ENCODE data around the gene WDR6.

The WDR6 gene

GRCh38 chr3:49032646-49033304 lies 25.6 kb downstream of the WDR6 start:
- WGBS: 90% methylated on average over 6 of the region's 6 CpGs
- Histone ChIP-seq H3K23ac (ENCODE audit: low read length in 2 of 2) (no peak overlapping the region), H3K36me3 (ENCODE audit: control insufficient read depth in 1 of 2, insufficient read depth in 2 of 2, low read depth in 1 of 2, low read length in 2 of 2) (peaks cover 63 to 74% of the 10 kb centered on the region in 2 experiments), H2BK5ac (ENCODE audit: low read depth, low read length, poor library complexity, severe bottlenecking) (no peak overlapping the region), H3K79me1 (replicated peaks; ENCODE audit: low read length, poor library complexity, severe bottlenecking) (peaks cover 33% of the 10 kb centered on the region), H2AK5ac (ENCODE audit: low read length, severe bottlenecking) (no peak overlapping the region), H3K18ac (ENCODE audit: low read depth in 1 of 2, low read length in 2 of 2) (no peak overlapping the region), H2AFZ (ENCODE audit: low read depth, low read length) (no peak overlapping the region), H4K91ac (ENCODE audit: low read length) (no peak overlapping the region), H2BK12ac (ENCODE audit: low read length in 2 of 2) (no peak overlapping the region), H3K4me1 (ENCODE audit: control insufficient read depth, insufficient read depth, low read depth, low read length) (peaks cover 11% of the 10 kb centered on the region), H3K4me3 (ENCODE audit: insufficient read depth in 1 of 2, low read depth in 1 of 2, low read length in 2 of 2) (no peak overlapping the region), H2BK15ac (ENCODE audit: low read depth, poor library complexity, severe bottlenecking) (no peak overlapping the region), H3K27ac (ENCODE audit: low read length, poor library complexity, severe bottlenecking) (no peak overlapping the region), H4K8ac (ENCODE audit: low read length) (no peak overlapping the region), H3K27me3 (ENCODE audit: control insufficient read depth in 1 of 2, insufficient read depth in 1 of 2, low read length in 2 of 2) (no peaks in the 10 kb centered on the region), H3K4ac (ENCODE audit: low read depth in 1 of 2, low read length in 2 of 2) (no peak overlapping the region), H3K4me2 (ENCODE audit: low read length, poor library complexity, severe bottlenecking) (no peak overlapping the region), H3K14ac (ENCODE audit: low read length in 2 of 2) (no peak overlapping the region), H3K9me3 (ENCODE audit: control insufficient read depth, low read length) (no peaks in the 10 kb centered on the region), H2BK120ac (ENCODE audit: low read depth, low read length) (no peak overlapping the region), H3K9ac (ENCODE audit: low read length) (no peak overlapping the region)
- no peak for DNase-seq

- Histone ChIP-seq H2AK5ac (ENCODE audit: low read length, severe bottlenecking) (no peak overlapping the region), H3K27ac (ENCODE audit: low read length, poor library complexity, severe bottlenecking) (no peak overlapping the region), H3K14ac (ENCODE audit: low read length in 2 of 2) (no peak overlapping the region), H3K23ac (ENCODE audit: low read length in 2 of 2) (no peak overlapping the region), H3K18ac (ENCODE audit: low read depth in 1 of 2, low read length in 2 of 2) (no peak overlapping the region), H3K9me3 (ENCODE audit: control insufficient read depth, low read length) (no peaks in the 10 kb centered on the region), H3K4me3 (ENCODE audit: insufficient read depth in 1 of 2, low read depth in 1 of 2, low read length in 2 of 2) (no peak overlapping the region), H3K4ac (ENCODE audit: low read depth in 1 of 2, low read length in 2 of 2) (no peak overlapping the region), H4K91ac (ENCODE audit: low read length) (no peak overlapping the region), H4K8ac (ENCODE audit: low read length) (no peak overlapping the region), H2BK5ac (ENCODE audit: low read depth, low read length, poor library complexity, severe bottlenecking) (no peak overlapping the region), H2BK15ac (ENCODE audit: low read depth, poor library complexity, severe bottlenecking) (no peak overlapping the region), H3K4me1 (ENCODE audit: control insufficient read depth, insufficient read depth, low read depth, low read length) (peaks cover 3% of the 10 kb centered on the region), H3K9ac (ENCODE audit: low read length) (no peak overlapping the region), H2BK12ac (ENCODE audit: low read length in 2 of 2) (no peak overlapping the region), H3K27me3 (ENCODE audit: control insufficient read depth in 1 of 2, insufficient read depth in 1 of 2, low read length in 2 of 2) (no peaks in the 10 kb centered on the region), H3K79me1 (replicated peaks; ENCODE audit: low read length, poor library complexity, severe bottlenecking) (peaks cover 27% of the 10 kb centered on the region), H3K4me2 (ENCODE audit: low read length, poor library complexity, severe bottlenecking) (no peak overlapping the region), H3K36me3 (ENCODE audit: control insufficient read depth in 1 of 2, insufficient read depth in 2 of 2, low read depth in 1 of 2, low read length in 2 of 2) (peaks cover 52 to 68% of the 10 kb centered on the region in 2 experiments), H2AFZ (ENCODE audit: low read depth, low read length) (no peak overlapping the region), H2BK120ac (ENCODE audit: low read depth, low read length) (no peak overlapping the region)
- 98% methylated on average over 2 of the region's 2 CpGs for whole genome bisulfite sequencing
- no peak for DNase-seq
Observed at GRCh38 chr3:49034650-49035049, 27.5 kb downstream of the WDR6 start.

- Histone ChIP-seq H3K14ac (ENCODE audit: low read length in 2 of 2) (no peak overlapping the region), H2BK12ac (ENCODE audit: low read length in 2 of 2) (no peak overlapping the region), H3K18ac (ENCODE audit: low read depth in 1 of 2, low read length in 2 of 2) (no peak overlapping the region), H4K8ac (ENCODE audit: low read length) (no peak overlapping the region), H3K23ac (ENCODE audit: low read length in 2 of 2) (no peak overlapping the region), H3K79me1 (replicated peaks; ENCODE audit: low read length, poor library complexity, severe bottlenecking) (peaks cover 27% of the 10 kb centered on the region), H3K9ac (ENCODE audit: low read length) (no peak overlapping the region), H2BK120ac (ENCODE audit: low read depth, low read length) (no peak overlapping the region), H3K4ac (ENCODE audit: low read depth in 1 of 2, low read length in 2 of 2) (no peak overlapping the region), H3K4me1 (ENCODE audit: control insufficient read depth, insufficient read depth, low read depth, low read length) (peaks cover 3% of the 10 kb centered on the region), H3K4me2 (ENCODE audit: low read length, poor library complexity, severe bottlenecking) (no peak overlapping the region), H3K36me3 (ENCODE audit: control insufficient read depth in 1 of 2, insufficient read depth in 2 of 2, low read depth in 1 of 2, low read length in 2 of 2) (peaks cover 50 to 66% of the 10 kb centered on the region in 2 experiments), H3K9me3 (ENCODE audit: control insufficient read depth, low read length) (no peaks in the 10 kb centered on the region), H2AK5ac (ENCODE audit: low read length, severe bottlenecking) (no peak overlapping the region), H4K91ac (ENCODE audit: low read length) (no peak overlapping the region), H2AFZ (ENCODE audit: low read depth, low read length) (no peak overlapping the region), H2BK15ac (ENCODE audit: low read depth, poor library complexity, severe bottlenecking) (no peak overlapping the region), H3K27me3 (ENCODE audit: control insufficient read depth in 1 of 2, insufficient read depth in 1 of 2, low read length in 2 of 2) (no peaks in the 10 kb centered on the region), H3K27ac (ENCODE audit: low read length, poor library complexity, severe bottlenecking) (no peak overlapping the region), H3K4me3 (ENCODE audit: insufficient read depth in 1 of 2, low read depth in 1 of 2, low read length in 2 of 2) (no peak overlapping the region), H2BK5ac (ENCODE audit: low read depth, low read length, poor library complexity, severe bottlenecking) (no peak overlapping the region)
- WGBS: 100% methylated on average over 2 of the region's 3 CpGs
- no peak for DNase-seq
Observed at GRCh38 chr3:49035281-49035680, 28.1 kb downstream of the WDR6 start.

GRCh38 chr3:49053543-49053942 lies 46.4 kb downstream of the WDR6 start:
- H3K27me3 ChIP-seq (ENCODE audit: control insufficient read depth in 1 of 2, insufficient read depth in 1 of 2, low read length in 2 of 2): no peaks in the 10 kb centered on the region
- DNase-seq: no peak
- no peak overlapping the region for H2BK15ac ChIP-seq (ENCODE audit: low read depth, poor library complexity, severe bottlenecking)
- no peak overlapping the region for H3K4me2 ChIP-seq (ENCODE audit: low read length, poor library complexity, severe bottlenecking)
- no peak overlapping the region for H2BK120ac ChIP-seq (ENCODE audit: low read depth, low read length)
- no peak overlapping the region for H4K8ac ChIP-seq (ENCODE audit: low read length)
- WGBS: 100% methylated on average over 1 of the region's 1 CpG
- no peak overlapping the region for H3K4ac ChIP-seq (ENCODE audit: low read depth in 1 of 2, low read length in 2 of 2)
- H2BK5ac ChIP-seq (ENCODE audit: low read depth, low read length, poor library complexity, severe bottlenecking): no peak overlapping the region
- H3K4me3 ChIP-seq (ENCODE audit: insufficient read depth in 1 of 2, low read depth in 1 of 2, low read length in 2 of 2): no peak overlapping the region
- peaks cover 37% of the 10 kb centered on the region for H3K79me1 ChIP-seq (replicated peaks; ENCODE audit: low read length, poor library complexity, severe bottlenecking)
- no peak overlapping the region for H3K9ac ChIP-seq (ENCODE audit: low read length)
- H3K14ac ChIP-seq (ENCODE audit: low read length in 2 of 2): no peak overlapping the region
- no peak overlapping the region for H3K18ac ChIP-seq (ENCODE audit: low read depth in 1 of 2, low read length in 2 of 2)
- peaks cover 45 to 63% of the 10 kb centered on the region in 2 experiments for H3K36me3 ChIP-seq (ENCODE audit: control insufficient read depth in 1 of 2, insufficient read depth in 2 of 2, low read depth in 1 of 2, low read length in 2 of 2)
- H3K23ac ChIP-seq (ENCODE audit: low read length in 2 of 2): no peak overlapping the region
- H3K27ac ChIP-seq (ENCODE audit: low read length, poor library complexity, severe bottlenecking): no peak overlapping the region
- H3K9me3 ChIP-seq (ENCODE audit: control insufficient read depth, low read length): no peaks in the 10 kb centered on the region
- H2BK12ac ChIP-seq (ENCODE audit: low read length in 2 of 2): no peak overlapping the region
- no peak overlapping the region for H2AFZ ChIP-seq (ENCODE audit: low read depth, low read length)
- H2AK5ac ChIP-seq (ENCODE audit: low read length, severe bottlenecking): no peak overlapping the region
- no peaks in the 10 kb centered on the region for H3K4me1 ChIP-seq (ENCODE audit: control insufficient read depth, insufficient read depth, low read depth, low read length)
- H4K91ac ChIP-seq (ENCODE audit: low read length): no peak overlapping the region
